Effector CD8-positive, alpha-beta T cell (primary cell): Measurements from ENCODE around the gene TAF4.

Source experiments
- DNase-seq: peaks from one replicate; lab custom pipeline; 2025; lab: John Stamatoyannopoulos, UW

The TAF4 gene

DNA sequence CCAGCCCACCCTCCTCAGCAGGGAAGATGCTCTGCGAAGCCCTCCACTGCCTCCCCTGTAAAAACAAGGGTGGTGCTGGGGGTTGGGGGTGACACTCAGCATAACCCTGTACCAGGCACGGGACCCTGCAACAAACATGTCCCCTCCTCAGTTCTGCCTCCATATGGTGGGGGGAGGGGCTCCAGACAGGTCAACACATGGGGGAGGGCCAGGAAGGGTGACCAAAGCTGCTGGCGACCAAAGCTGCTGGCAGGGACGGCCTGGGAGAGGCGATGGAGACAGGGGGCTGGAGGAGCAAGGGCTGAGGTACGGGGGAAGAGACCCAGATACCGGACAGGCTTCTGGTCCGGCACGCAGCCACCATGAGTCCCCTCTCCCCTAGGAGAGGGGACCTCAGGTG, 123.2 kb downstream of the TAF4 start:
- DNase-seq: no peak

DNA sequence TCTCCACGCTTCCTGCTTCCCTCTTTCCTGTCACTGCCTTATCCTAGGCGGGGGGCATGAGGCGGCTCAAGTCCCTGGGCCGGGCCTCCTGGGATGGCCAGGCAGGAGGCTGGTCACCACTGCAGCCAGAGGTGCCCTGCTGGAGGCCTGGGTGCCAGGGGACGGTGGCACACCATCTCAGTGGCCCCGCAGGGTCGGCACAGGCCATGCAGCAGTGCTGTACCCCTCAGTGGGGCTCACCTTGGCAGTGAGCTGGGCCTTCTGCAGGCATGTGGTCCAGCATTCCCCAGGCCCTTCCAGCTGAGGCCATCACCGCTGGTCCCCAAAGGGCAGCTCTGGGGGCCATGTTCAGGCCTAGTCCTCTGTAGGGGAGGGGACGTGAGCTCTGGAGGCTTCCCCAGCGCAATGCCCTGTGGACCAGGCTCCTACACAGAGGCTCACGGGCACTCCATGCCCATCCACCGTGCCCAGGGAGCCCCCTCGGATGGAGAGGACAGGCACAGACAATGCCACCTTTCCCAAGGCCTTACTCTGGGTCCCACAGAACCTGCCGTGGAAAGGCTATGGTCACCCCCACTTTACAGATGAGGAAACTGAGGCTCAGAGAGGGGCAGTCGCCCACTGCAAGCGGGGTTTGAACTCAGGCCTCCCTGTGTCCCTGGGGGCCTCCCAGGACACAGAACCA, 123.8 kb downstream of the TAF4 start:
- DNase-seq: no peak

DNA sequence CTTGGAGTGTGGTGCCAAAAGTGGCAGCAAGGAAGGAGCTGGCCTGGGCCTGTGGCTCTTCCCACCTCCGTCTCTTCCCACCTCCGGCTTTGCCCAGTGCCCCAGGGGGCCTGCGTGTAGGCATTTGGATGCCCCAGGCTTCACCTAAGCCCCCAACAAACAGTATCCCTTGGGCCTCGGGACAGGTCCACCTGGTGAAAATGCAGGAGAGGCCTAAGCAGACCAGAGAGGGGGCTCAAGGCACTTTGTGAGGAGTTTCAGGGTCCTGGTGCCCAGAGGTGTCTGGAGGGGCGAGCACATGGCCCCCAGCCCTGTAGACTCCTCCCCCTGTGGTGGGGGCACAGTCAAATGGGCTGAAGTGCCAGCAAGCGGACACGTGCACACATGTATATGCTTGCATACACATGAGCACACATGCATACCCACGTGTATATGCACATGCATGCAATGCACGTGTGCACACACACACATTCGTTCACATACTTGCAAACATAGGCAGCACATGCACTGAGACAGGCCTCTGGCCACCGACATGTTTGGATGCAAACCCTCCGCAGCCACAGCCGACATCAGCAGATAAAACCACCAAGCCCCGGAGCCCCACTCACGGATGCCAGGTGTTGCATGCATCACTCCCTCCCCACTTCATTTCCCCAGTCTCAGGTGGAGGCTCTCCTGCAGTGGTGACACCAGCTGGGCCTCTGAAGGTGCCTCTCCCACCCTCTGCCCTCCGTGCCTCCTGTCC, 124.5 kb downstream of the TAF4 start:
- DNase-seq: no peak

DNA sequence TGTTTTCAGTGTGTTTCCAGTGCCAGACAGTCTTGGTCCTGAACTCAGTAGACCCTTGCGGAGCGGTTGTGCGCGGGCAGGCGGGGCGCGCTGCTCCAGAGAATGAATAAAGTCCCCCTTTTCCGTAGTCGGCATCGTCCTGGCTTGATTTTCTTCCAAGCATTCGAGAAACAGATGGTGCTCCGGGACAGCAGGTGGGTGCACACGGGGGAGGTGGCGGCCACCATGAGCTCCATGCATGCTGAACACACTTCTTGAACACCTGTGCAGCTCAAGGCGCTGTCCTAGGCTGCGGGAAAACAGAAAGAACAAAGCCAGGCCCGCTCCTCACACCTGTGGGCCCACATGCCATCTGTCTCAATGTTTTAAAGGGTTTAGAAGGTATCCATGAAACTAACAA, 125.2 kb downstream of the TAF4 start:
- DNase-seq: no peak

DNA sequence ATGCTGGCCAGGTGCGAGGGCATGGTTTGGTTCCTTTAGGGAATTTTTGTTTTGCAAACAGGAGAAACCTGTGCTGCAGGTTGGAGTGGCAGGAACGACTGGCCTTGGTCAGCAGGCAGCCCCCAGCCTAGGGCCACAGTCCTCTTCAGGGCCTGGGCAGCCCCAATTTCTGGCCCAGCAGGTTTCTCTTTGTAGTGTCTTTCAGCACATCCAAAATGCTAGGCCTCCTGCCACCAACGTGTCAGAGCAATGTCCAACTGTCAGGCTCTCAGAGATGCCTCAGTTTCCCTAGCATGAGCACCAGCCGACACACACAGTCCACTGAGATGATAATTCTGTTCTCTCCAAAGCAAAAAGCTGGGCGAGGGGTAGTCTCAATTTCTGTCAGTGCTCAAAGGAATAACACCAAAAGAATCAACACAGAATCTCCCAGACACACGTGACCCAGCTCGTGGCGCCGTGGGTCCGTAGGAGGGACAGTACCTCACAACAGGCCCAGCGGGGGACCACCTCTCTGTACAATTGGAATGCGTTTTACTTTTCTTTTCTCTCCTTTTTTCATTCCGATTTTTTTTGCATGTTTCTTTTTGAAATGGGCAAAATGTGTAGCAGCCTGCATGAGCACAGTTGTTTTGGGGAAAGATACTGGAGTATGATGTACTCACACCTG, 125.9 kb downstream of the TAF4 start:
- DNase-seq: no peak

DNA sequence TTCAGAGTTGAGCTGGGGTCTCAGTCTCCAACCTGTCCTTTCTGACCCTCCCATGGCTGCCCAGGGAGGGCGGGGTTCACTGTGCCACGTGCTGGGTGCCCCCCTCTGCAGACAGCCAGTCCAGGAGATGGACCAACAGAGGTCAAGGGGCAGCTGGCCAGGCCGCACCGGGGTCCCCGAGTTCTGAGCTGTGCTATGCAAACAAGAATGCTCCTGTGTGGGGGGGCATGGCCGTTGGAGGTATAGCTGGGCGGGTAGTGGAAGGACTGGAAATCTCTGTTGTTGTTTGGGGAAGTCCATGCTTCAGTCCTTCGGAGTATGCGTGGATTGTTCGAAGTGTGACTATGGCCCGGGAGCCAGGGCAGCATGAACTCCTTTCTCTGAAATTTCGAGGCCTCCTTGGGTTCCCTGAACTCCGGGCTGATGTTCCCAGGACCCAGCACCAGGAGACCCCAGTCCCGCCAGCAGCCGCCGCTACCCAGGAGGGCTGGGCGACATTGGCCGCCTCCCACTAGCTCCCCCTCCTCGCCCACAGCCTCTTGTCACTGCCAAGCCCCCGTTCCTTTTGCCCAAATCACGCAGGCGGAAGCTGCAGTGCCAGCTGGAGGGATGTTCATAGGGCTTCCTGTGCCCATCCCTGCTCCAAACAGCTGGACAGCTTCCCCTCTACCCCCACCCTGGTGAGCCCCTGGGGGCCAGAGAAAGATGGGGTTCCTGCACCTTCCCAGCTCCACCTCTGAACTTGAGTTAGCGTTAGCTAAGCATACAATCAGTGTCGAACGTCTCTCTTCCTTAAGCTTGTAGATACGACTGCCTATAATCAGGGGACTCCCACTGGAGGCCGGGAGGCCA, 126.6 kb downstream of the TAF4 start:
- no peak for DNase-seq

DNA sequence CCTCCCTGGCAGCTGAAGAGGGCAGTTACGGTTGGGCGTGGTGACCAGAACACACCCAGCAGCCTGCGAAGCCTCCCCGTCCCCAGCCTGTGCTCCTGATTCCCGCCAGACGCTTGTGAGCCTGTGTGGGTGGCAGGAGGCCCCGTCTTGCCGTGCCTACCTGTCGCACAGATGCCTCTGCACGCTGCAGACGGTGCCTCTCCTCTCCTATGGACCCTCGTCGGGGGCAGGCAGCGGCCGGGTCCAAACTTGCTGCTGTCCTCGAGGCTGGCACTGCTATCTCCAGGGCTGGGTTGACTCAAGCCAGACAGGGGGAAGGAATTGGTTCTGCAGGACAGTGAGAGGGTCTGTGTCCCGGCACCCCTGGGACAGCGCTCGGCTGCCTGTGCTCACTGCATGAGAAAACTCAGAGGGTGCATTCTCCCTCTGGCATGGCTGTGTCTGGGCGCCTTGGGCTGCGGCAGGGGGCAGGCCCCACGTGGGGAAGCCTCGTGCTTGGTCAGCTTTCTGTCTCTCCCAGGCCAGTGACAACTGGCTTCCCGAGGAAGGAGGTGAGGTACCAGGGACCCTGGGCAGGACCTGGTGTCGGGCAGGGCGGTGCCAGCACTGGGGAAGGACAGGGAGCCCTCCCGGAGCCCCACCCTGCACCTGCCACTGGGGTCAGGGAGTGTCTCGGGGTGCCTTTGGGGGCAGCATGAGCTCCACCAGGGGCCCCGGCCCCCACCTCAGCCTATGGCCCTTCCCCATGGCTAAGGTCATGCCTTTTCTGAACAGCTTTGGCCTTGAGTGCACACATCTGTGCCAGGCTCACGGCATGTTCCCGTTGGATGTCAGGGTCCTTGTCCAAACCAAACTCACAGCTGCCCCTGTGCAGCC, 127.5 kb downstream of the TAF4 start:
- DNase-seq: no peak

DNA sequence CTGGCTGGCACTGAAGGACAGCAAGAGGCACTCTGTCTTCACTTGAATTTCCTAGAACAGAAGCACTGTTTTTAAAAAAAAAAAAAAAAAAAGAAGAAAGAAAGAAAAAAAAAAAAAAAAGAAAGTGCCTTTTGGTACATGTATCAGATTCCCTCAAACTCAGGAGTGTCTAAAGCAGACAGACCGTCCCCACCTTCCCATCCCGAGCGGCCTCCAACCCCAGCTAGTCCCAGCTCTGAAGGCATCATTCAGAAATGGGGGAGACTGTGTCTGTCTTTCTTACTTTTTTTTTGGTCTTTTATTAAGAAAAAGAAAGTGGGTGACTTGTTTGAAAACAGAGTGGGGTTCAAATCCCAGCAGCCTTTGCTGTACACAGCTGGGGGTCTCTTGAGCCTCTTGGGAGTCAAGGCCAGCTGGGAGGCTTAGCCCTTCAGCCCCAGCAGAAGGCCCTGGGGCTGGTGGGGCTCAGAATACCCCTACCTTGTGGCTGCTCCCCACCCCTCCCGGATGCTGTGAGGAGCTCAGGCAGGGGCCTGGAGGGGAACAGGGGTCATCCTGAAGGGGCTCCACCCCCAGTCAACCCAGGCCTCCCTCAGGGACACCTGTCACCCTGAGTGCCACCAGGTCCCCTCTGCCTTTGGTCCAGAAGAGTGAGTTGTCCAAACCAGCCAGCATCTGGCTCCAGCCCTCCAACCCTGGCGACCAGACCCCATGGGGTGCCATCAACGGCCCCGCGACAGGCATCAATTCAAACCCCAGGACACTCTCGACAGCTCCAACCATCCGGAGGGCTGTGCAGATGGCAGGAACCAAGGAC, 128.3 kb downstream of the TAF4 start:
- DNase-seq: no peak

DNA sequence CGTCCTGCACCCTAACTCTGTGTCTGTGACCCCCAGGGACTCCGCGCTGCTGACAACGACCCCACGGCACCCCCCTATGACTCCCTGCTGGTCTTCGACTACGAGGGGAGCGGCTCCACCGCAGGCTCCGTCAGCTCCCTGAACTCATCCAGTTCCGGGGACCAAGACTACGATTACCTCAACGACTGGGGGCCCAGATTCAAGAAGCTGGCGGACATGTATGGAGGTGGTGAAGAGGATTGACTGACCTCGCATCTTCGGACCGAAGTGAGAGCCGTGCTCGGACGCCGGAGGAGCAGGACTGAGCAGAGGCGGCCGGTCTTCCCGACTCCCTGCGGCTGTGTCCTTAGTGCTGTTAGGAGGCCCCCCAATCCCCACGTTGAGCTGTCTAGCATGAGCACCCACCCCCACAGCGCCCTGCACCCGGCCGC, 129.0 kb downstream of the TAF4 start:
- DNase-seq: no peak

DNA sequence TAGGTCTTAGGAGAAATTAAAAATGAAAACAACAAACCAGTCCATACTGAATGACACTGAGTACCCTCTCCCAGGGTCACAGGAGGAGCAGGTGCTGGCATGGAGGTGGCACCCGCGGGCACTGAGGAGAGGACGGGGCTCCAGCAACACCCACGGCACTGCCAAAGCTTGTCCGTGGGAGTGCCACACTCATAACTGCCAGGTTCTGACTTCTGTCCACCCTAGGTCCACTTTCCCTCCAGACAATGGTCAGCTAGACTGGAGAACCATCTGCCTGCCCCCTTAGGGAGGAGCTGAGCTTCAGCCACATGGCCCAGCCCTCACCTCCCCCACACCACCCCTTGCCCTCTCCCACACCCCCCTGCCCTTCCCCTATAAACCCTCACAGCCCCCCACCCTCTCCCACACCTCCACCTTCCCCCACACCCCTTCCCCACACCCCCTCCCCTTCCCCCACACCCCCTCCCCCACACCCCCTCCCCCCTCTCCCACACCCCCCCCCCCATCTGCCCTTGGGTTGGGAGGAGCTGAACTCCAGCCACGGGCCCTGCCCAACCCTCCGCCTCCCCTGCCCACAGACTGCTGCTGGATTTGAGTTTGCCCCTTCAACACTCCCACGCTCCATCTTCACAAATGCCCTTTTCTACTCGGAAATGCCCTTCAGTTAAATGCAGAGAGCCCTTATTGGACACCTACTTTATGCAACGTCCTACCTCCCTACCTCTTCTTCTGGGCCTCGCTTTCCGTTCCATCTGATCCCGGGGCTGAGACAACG, 129.6 kb downstream of the TAF4 start:
- DNase-seq: no peak

DNA sequence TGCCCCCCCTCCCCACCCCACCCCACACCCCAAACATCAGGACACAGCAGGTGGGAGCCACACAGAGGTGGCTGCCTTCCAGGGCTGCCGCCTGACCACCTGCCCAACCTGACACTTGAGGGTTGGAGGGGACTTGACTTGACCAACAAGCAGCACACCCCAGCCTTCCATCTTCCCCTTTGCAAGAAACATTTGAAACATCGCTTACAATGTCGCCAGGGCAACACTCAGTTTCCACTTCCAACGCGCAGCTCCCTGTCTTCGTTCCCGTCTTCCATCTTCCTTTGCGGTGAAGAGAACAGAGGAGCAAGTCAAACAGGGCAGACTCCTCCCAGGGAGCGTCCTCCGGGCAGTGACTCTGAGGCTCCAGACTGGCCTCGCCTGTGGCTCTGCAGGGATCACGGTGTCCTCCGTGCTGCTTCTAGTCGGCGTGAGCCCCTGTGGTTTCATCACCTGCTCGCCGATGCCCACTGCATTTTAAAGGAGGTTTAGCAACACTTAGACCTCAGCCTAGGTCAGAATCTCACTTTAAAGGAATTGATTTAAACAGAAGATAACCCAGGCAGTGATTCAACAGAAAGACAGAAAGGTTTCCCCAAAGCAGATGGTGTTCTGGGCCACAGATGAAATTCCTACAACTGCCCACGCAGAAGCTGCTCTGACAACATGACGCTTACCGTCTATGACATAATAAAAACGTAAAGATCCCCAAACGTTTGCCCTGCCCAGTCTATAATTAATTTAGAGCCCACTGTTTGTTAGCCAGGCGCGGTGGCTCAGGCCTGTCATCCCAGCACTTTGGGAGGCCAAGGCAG, 130.8 kb downstream of the TAF4 start:
- DNase-seq: no peak

DNA sequence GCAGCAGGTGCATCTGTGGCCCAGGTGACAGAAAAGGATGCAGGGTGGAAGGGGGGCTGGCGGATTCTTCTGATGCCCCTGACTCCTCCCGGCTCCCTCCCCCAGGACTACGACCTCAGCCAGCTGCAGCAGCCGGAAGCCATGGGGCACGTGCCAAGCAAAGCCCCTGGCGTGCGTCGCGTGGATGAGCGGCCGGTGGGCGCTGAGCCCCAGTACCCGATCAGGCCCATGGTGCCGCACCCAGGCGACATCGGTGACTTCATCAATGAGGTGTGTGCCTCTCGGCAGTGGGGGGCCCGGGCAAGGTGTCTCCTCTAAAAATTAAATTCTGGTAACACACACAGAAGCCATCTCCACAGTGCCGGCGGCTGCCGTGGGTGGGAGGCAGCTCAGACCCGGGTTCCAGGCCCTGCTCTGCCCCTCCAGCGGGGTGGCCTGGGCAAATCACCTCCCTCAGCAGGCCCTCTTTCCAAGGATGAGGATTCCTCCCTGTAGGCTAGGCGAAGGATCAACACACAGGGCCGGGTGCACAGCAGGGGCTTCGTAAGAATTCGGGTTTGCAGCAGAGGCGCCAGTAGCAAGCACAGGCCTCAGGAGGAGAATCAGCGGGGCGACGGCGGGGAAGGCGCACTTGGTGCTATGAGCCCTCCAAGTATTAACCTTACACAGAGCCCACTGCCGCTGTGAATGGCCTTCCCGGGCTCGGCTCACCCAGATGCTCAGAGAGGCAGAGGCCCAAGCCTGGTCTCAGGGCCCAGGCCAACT, 131.5 kb downstream of the TAF4 start:
- DNase-seq: no peak

DNA sequence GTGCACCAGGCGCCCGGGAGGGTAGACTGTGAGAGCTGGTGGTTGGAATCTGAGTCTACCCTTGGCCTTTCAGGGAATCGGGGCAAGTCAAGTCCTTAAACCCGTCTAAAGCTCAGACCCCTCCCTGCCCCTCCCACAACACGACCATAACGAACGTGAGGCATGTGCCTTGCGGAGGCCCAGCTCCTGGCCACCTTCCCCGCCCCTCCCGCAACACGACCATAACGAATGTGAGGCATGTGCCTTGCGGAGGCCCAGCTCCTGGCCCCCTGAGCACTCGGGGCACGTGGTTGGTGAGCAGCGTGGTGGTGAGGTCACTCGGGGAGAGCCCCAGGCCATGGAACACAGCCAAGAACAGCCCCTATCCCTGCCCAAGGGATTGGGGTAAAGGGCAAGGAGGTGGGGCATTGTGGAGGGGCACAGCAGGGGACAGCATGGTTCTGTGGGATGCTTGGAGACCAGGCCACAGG, 132.2 kb downstream of the TAF4 start:
- no peak for DNase-seq

DNA sequence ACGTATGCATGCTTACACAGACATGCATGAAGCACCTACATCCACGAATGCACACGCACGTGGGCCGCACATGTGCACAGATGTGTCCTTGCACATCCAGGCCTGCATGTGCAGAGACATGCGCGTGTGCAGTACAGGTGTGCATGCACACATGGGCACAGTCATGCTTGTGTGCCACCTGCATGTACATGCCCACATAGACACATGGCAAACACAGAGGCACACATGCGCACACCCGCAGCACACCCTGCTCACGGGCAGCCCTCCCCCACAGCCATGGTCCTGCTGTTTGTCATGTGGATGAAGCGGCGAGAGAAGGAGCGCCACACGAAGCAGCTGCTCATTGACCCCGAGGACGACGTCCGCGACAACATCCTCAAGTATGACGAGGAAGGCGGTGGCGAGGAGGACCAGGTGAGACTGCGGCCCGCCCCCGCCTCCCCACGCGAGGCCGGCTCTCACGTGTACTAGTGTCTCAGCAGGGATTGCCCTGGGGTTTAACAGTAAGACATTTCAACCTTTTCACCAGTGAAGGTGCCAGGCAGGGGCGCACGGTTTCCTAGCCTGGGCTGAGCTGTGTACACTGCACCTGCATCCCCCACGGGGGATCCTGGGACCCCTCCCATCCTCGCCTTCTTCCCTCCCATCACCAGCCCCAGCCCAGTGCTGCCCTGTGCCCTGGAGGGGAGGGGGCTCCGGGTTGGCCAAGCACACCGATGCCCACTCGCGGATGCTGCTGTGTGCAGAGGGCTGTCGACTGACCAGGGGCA, 132.8 kb downstream of the TAF4 start:
- DNase-seq: no peak

DNA sequence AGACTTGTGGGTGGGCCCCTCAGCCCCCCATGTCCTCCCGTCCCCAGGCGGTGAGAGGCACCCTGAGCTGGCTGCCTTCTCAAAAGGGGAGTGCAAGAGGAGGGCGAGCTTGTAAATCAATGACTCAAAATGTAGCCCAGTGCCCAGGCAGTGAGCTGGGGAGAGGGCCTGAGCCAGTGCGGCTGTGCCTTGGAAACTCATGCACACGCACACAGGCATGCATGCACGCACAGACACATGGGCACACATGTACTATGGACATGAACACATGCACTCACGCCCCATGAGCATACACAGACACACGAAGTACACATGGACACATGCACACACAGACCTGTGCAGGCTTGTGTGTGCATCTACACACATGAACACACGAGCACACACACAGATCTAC, 133.5 kb downstream of the TAF4 start:
- DNase-seq: no peak

DNA sequence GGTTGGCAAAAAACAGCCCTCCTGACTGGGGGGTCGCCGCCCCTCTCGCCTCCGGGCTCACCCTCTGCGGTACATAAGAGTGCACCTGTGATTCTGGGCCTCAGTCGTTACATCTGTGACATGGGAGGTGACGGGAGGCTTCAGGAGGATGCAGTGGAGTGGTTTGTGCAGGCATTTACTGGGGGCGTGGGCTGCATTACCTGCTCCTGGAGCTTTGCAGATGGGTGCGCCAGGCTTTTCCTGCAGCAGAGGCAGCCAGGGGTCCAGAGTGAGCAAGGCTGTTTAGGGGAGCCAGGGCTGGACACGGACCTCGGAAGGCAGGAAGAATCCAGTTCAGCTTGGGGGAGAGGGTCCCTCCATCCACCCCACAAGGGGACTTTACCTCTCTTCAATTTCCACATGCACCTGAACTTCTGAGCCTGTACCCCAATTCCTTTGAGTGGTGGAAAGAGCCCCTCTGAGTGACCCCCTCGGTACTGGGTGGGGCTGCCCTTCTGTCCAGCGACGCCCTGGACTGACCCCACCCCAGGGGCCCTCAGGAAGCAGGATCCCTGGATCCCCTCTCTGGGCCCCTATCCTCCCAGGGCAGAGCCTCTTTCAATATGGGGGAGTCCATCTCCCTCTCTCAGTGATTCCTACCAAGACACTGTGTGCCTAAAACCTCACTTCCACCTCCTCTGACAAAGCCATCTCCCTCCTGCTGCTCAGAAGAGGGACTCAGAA, 134.0 kb downstream of the TAF4 start:
- DNase-seq: no peak
